ENCODE results near the gene ADAMTS20.

DNA sequence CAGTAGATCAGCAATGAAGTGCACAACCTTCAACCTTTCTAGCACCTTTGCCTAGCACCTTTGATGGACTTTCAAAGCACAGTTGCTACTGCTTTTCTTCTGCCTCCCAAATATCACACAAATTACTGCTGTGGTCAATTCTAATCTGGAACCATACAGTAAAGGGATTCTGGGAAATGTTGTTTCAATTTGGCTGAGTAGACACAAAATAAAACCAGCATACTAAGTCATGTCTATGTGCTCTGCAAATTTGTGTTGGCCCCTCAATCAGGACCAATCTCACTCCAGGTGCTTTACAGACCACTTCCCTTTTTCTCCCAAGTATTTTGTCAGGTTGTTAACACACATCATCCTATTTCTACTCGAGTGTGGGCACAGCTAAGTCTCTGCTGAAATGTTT lies 38.3 kb upstream of the ADAMTS20 start:
- TF ChIP-seq, protein P1, sequence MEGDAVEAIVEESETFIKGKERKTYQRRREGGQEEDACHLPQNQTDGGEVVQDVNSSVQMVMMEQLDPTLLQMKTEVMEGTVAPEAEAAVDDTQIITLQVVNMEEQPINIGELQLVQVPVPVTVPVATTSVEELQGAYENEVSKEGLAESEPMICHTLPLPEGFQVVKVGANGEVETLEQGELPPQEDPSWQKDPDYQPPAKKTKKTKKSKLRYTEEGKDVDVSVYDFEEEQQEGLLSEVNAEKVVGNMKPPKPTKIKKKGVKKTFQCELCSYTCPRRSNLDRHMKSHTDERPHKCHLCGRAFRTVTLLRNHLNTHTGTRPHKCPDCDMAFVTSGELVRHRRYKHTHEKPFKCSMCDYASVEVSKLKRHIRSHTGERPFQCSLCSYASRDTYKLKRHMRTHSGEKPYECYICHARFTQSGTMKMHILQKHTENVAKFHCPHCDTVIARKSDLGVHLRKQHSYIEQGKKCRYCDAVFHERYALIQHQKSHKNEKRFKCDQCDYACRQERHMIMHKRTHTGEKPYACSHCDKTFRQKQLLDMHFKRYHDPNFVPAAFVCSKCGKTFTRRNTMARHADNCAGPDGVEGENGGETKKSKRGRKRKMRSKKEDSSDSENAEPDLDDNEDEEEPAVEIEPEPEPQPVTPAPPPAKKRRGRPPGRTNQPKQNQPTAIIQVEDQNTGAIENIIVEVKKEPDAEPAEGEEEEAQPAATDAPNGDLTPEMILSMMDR (conservative IDR thresholded peaks at IDR 0.05): no peak
- TF ChIP-seq ZFX (IDR thresholded peaks at IDR 0.05): no peak
